AG08396 (cell line): ENCODE data around the gene LAMTOR5.
A peak's percentile ranks its signal among the peaks of the same experiment; 100 is the strongest.
"Not testable (repeated sequence)": the region's sequence is repeated elsewhere in the genome, so short reads cannot be mapped to it uniquely, and the experiment has no call there.

ENCODE experiments used
- DNase-seq: peaks from one replicate; pipeline ENCODE4 v3.0.0; 2012; ENCODE audit warnings: low spot score, mixed read lengths

The LAMTOR5 gene

DNA sequence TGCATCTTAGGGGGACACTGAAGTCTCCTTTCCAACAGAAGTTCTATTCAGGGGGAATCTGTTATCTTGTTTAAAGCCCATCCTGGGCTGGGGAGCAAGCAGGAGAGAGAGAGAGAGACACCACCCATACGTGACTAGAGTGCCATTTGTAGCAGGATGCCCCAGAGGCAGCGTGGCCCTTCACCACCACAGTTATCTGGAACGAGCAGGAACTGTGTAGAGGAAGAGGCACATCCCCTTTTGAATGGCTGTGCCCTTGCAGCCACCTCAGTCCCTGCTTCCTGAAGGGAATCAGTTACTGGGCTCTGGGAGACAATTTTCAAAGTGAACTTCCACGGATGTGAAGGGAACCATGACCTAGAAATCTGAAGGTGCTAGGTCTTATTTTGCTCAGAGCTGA, 19.4 kb upstream of the LAMTOR5 start:
- DNase-seq, result no peak

DNA sequence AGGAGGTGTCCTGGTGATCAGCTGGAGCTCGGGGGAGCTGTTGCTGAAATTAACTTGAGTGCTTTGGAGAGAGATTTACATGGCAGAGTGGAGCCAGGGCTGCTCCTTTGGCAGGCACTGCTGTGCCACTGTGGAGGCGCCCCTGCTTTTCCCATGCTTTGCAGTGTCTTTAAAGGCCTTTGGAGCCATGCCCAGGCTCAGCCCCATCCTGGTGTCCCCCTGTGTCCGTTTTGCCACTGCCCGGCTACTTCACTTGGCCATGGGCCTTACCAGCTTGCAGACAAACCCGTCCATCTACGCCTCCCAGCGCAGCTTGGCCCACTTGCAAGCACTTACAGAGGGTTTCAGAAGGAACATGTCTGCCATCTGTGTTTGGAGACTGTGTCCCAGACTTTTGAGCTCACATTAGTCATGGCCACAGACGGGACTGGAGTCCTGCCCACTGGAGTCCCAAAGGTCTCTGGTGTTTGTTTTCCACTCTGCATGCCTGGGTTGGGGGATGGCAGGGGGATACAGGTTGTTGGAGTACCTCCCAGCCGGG, 18.2 kb upstream of the LAMTOR5 start:
- no peak for DNase-seq

DNA sequence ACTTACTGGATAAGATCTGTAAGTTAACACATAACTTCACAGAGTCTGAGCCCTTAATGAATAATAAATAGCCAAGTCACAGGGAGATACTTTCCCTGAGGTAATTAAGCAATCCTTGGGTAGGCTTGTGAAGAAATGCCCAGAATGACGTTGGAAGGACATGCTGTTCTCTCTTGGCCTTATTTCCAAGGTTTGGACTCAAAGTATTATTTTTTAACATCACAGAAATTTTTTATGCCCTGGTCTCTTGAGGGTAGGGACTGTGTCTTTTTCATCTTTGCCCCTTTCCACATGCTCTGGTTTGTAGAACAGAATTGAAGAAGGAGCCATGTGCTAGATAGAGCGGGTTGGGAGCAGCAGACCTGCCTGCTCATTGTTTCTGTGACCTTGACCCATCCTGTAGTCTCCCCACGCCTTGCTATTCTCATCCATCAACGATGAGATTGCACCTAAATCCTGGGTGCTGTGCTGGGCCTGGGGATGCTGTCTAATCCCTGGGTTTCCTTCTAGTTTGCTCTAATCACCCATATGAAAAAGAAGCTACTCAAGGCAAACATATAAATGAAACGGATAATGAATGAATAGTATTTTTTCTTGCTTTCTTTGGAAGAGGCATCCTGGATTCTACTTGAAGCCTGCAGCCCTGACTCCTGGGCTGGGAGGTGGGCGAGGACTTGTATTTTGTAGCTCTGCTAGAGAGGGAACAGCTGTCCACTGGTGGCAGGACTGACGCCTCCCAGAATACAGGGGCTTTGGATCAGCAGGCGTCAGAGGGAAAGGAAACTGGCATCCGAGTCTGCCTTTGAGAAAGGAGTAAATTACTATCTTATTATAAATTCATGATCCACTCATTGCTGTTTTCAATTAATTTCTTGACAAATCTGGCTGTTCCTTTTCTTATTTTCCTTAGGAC, 17.5 kb upstream of the LAMTOR5 start:
- no peak for DNase-seq

DNA sequence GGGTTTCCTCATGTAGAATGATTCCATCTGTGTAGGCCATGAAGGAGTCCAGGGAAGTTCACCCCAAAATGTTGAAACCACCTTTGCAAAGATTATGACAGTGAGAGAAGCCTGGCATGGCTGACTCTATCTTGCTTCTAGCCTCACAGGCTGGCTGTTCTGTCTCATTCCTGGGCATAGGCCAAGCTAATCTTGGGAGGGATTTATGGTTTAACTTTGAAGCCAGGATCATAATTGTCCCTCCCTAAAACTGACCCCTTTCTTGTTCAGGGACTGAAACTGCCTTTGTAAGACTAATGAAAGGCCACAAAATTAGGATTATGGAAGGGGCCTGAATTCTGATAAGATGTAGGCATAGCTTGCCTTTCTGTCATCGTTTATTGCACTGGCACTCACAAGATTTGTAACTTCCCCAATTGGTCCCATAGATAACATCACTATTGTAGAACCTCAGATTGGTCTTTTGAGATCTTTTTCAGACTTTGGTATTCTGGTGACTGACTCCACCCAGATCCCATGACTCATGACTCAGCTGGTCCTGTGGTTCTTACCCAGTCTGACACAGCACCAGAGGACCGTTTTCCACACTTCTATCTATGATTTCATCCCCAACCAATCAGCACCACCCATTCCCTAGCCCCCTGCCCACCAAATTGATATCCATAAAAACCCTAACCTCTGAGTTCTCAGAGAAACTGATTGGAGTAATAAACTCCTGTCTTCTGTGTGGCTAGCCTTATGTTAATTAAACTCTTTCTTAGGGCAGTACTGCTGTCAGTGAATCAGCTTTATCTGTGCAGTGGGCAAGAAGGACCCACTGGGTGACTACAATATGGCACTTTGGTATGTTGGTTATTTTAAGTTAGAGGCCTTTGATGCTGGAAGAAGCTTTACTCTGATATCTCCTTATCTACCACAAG, 13.6 kb upstream of the LAMTOR5 start:
- peak; percentile 34 for DNase-seq

DNA sequence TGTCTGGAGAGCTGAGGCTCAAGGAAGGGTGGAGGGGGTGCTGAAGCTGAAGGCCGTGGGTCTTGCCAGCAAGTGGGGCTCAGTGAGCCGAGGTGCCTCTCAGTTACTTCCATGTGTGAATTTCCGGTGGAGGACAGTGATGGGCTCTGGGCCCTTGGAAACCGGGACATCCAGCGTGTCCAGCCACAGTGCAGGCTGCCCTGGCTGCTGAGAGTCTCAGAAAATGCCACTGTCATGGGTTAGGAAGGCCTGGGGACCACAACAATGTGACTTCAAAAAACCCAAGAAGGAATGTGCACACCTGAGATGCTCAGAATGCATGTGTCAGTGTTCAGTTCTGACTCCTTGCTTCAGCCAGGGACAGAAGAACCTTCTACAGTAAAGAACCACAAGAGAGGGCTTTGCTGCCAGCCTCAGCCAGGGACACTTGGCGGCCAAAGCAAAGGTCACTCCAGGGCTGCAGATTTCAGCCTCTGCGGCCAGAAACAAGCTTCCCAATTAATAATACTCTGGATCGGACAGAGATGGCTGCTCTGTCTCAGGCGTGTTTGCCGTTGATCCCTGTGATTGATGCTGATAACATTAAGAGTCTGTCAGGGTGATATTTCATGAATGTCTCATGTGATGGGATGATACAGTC, 12.6 kb upstream of the LAMTOR5 start:
- no peak for DNase-seq

DNA sequence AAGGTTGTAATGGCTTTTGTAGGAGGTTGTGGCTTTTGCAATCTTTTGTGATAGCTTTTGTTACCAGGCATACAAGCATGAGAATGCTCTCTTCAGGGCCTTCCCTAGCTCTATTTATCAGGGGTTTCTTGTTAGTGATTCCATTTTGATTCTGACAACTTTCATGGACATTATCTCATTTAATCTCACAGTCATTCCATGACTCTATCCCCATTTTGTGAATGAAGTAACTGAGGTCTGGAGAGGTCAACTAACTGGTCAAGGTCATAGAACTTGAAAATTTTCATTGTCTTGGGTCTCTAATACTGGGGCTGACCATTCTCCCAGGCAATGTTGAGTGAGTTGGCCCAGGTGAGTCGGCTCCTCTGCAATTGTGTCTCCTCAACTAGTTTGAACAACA, 11.2 kb upstream of the LAMTOR5 start:
- no peak for DNase-seq

DNA sequence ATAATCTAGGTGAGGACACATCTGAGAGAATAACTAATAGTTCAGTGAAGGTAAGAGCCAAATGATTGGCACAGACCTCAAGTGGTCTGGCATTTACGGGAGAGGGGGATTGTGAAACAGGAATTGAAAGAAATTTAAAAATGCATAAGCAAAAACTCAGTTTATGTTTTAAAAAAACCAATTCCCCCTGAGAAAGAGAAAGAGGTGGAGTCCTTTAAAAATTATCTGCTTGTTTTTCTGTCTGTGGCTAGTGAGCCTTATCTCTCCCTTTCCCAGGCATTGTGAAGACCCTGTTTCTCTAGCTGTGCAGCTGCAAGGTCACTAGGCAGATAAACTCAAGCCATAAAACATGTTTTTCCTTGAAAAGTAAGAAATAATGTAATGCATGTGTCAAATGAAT, 5.6 kb upstream of the LAMTOR5 start:
- not testable (repeated sequence) for DNase-seq

DNA sequence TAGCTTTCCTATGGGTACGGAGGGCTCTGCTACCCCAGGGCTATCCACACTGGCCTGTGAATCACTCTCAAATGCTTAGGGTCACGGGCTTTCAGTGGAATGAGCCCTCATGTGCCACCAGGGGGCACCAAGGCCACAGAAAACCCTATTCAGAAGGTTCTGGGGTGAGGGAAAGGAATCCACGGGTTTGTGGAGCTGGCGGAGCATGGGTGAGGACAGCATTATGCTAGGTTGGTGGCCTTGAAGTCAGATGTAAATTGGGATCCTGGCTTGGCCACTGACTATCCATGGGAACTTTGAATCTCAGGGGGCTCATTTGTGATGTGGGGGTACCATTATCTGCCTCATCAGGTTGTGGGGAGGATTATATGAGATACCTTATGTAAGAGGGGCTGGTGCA, 5.1 kb upstream of the LAMTOR5 start:
- peak; percentile 70 for DNase-seq

DNA sequence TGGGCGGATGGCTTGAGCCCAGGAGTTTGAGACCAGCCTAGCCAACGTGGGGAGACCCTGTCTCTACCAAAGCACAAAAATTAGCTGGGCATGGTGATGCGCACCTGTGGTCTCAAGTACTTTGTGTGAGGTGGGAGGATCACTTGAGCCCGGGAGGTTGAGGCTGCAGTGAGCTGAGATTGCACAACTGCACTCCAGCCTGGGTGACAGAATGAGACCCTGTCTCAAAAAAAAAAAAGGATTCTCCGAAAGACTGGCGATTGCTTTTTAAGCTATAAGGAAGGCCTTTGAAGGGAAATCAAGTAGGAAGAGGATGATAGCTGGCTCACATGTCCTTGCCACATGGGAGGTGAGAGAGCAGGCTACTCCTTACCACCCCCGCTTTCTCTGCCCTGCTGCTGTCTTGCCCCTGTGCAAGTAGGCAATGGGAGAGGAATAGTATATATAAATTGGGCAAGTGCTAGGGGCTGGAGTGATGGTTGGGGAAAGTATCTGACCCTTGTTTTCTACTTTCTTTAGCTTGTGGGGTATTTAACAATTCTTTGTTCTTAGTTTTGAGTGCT, 3.8 kb upstream of the LAMTOR5 start:
- no peak for DNase-seq

DNA sequence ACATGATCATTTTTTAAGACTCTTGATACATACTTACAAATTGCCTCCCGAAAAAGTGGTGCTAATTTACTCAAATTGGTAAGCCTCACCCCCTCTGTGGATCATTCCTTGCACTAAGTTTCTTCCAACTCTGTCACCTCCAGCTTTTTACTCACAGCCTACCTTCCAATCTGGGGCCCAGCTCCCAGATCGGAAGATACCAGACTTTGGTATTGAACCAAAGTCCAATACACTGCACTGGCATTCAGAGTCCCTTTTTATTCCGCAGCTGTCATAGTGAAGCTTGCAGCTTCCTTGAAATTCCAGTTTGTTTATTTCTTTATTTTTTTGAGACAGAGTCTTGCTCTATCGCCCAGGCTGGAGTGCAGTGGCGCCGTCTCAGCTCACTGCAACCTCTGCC, 1.8 kb upstream of the LAMTOR5 start:
- no peak for DNase-seq

DNA sequence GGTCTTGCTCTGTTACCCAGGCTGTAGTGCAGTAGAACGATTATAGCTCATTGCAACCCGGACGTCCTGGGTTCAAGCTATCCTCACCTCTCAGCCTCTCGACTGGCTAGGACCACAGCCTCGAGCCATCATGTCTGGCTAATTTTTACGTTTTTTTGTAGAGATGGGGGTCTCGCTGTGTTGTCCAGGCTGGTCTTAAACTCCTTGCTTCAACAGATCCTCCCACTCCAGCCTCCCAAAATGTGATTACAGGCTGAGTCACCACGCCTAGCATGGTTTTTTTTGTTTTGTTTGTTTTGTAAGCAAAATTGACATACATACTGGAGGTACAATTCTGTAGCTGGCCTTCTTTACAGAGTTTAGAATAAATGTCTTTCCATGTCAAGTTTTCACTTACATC, 994 bp upstream of the LAMTOR5 start:
- DNase-seq, result no peak

DNA sequence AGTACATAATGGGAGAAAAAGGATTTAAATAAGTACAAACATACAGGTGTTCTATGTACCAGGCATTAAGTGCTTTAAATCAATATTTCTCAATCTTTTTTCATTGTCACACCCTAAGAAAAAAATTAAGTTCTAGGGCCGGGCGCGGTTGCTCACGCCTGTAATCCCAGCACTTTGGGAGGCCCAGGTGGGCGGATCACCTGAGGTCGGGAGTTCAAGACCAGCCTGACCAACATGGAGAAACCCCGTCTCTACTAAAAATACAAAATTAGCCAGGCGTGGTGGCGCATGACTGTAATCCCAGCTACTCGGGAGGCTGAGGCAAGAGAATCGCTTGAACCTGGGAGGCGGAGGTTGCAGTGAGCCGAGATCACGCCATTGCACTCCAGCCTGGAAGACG, 1.1 kb downstream of the LAMTOR5 start:
- not testable (repeated sequence) for DNase-seq

DNA sequence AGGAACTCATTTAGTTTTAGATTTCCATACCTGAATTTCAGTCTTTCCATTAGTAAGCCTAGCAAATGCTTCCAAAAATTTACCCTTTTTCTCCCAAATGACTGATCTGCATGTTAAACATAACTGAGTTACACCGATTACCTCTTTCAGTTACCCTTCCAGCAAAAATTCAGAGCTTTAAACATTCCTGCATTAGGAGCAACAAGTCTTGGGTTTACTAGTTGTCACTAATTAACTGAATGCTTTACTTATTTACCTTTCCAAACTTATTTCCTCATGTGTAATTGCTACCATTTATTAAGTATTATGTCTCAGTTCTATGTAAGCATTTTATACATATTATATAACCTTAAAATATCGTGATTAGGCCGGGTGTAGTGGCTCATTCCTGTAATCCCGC, 3.1 kb downstream of the LAMTOR5 start:
- no peak for DNase-seq

DNA sequence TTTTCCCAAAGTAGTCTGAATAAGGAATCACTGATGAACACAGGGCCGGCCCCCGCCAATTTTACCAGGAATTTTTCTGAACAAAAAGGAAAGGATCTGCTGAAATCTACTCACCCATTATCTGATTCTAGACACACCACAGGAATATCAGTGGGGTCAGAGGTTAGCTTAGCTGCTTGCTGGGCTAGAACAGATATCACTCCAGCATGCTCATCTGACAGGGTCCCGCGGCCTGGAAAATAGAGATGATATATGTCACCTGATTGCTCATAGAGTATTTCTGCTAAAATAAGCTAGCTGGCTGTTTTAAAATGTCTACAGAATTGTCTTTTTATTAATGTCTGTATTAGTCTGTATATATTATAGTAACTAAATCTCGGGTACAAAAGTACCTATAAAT, 3.7 kb downstream of the LAMTOR5 start:
- no peak for DNase-seq

DNA sequence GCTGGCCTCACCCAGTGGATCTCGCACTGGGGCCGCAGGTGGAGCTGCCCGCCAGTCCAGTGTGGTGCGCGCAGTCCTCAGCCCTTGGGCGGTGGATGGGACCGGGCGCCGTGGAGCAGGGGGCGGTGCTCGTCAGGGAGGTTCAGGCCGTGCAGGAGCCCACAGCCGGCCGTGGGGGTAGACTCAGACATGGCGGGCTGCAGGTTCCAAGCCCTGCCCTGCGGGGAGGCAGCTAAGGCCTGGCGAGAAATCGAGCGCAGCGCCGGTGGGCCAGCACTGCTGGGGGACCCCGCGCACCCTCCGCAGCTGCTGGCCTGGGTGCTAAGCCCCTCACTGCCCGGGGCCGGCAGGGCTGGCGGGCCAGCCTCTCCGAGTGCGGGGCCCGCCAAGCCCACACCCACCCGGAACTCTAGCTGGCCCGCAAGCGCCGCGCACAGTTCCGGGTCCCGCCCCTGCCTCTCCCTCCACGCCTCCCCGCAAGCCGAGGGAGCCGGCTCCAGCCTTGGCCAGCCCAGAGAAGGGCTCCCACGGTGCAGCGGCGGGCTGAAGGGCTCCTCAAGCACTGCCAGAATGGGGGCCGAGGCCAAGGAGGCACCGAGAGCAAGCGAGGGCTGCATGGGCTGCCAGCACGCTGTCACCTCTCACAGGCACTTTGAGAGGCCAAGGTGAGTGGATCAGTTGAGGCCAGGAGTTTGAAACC, 11.1 kb downstream of the LAMTOR5 start:
- DNase-seq, result not testable (repeated sequence)

DNA sequence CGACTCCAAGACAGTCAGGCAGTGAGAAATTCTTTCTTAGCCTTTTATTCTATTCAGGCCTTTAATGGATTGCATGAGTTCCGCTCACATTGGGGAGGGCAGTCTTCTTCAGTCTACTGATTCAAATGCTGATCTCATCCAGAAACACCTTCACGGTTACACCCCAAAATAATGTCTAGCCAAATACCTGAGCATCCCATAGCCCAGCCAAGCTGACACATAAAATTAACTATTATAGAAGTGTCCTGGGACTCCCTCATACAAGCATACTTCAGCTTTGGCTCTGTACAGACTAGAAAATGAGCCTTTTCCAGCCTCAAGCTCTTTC, 13.0 kb downstream of the LAMTOR5 start:
- DNase-seq, result no peak

DNA sequence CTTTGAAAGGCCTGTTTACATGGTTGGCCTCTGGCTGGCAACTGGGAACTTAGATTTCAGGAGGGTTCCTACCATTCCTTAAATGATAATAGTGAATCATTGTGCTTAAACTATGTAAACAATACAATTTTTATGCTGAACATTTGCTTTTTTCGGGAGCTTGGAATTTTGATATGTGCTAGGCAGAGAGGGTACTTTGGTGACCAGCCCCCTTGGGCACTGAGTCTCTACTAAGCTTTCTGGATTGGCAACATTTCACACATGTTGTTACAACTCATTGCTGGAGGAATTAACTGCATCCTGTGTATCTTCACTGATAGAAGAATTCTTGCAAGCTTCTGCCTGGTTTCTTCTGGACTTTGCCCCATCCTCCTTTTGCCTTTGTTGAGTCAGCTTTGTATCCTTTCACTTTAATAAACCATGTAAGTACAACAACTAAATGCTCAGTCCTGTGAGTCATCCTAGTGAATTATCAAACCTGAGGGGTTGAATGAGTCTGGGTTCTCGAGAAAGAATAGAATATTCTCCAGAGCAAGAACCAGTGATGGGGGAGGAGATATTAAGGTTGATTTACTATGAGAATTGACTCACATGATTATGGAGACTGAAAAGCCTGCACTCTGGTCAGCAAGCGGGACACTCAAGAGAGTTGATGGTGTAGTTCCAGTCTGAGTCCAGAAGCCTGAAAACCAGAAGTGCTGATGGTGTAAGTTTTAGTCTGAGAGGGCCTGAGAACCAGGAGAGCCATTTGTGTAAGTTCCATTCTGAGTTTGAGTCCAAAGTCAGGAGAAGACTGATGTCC, 13.6 kb downstream of the LAMTOR5 start:
- DNase-seq, result peak; percentile 67

DNA sequence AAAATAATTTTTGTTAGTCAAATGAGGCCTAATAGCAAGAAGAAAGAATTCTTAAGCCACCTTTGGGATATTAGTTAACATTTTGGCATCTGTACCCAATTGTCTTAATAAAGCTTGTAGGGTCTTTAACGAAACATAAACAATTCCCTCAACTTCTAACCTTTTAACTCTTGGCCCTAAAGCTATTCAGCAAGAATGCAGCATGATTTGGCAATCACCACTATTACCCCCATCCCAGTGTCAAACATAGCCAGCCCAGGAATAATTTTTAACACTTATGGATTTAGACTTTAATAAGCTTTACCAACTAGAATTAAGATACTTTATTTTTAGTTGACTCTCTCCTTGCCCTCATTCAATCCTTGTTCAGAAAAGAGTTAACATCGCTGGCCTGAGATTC, 14.2 kb downstream of the LAMTOR5 start:
- DNase-seq, result no peak

DNA sequence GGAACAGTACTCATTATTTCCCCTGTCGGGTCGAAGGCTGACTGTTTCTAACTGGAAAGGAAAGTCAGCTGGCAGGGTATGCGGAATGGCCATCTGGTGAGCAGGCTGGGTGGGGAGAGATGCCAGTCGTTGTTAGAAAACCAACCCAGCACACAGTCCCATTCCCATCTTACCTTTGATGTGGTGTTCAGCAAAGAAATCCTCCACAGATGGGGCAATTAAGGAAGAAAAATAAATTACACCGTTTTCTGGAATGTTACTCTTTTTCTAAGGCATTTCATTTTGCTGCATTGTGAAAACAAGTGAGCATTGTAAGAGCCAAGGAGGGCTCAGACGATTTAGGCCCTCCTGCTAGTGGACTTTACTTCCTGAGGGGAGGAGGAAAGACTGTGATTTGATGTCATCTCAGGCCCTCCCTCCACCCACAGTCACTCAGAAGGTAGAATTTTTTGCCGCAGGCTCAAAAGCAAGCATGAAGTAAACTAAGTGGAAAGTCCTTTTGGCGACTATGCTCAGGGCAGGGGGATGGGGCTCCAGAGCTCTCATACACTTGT, 16.7 kb downstream of the LAMTOR5 start, which contains the start of gene SLC16A4:
Gene SLC16A4 (minus strand): TSS at position 335 of the 554 bp plus-strand sequence. CDS start 1,703 bp downstream, outside the sequence.
- peak; percentile 51 for DNase-seq

DNA sequence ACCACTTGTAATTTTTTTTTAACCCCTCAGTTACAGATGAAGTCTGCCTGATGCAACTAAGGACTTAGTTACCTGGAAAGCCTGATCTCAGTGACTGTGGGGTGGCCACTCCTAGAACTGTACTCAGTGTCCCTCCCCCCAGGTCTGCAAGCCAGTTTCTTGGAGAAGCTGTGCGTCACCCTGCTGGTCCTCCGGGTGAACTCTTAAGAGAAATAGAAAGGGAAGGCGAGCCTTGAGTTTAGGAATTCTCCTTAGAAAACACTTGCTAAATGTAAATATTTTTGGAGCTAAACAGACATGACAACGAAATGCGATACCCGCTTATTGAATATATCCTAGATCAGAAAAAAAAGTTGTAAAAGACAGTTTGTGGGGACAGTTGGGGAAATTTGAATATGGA, 17.4 kb downstream of the LAMTOR5 start:
- DNase-seq, result peak; percentile 78
